Measurements from ENCODE around the gene FUT6.
"Not testable (repeated sequence)": the region's sequence is repeated elsewhere in the genome, so short reads cannot be mapped to it uniquely, and the experiment has no call there.

The FUT6 gene

GRCh38 chr19:5786593-5787408 lies 52.7 kb downstream of the FUT6 start:
- DNase-seq (ENCODE audit: low read depth in 2 of 2, low spot score in 1 of 2) = no peak

- DNase-seq (ENCODE audit: low read depth in 2 of 2, low spot score in 1 of 2) = no peak
Measured at GRCh38 chr19:5785423-5785822, 54.1 kb downstream of the FUT6 start.

- no peak for DNase-seq (ENCODE audit: low read depth in 2 of 2, low spot score in 1 of 2)
Measured at GRCh38 chr19:5784581-5785147, 54.8 kb downstream of the FUT6 start, which contains the start of gene PRR22. Gene PRR22 (minus strand): TSS chr19:5784746. CDS start chr19:5784660, 86 bp downstream.

GRCh38 chr19:5782945-5783919 lies 56.3 kb downstream of the FUT6 start:
- DNase-seq (ENCODE audit: low read depth in 2 of 2, low spot score in 1 of 2) = no peak

GRCh38 chr19:5782322-5782721 lies 57.2 kb downstream of the FUT6 start:
- no peak for DNase-seq (ENCODE audit: low read depth in 2 of 2, low spot score in 1 of 2)

- not testable (repeated sequence) for DNase-seq (ENCODE audit: low read depth in 2 of 2, low spot score in 1 of 2)
Measured at GRCh38 chr19:5780916-5781315, 58.6 kb downstream of the FUT6 start.

Data from stimulated activated CD8-positive, alpha-beta memory T cell treated with anti-CD3 and anti-CD28 coated beads, Interleukin-4, amount 100 ng/mL, for 4 hours (primary cell).